NCI-H446 (cell line): ENCODE results near the gene DGKB.

Source experiments
- DNase-seq, 2 experiments: peaks; one replicate each; lab custom pipeline; 2025; lab: John Stamatoyannopoulos, UW

Gene DGKB

GRCh38 chr7:14209896-14210484, 692.6 kb downstream of the DGKB start:
- peak; percentile 6 to 53 for DNase-seq

- no peak for DNase-seq
Measured at GRCh38 chr7:14207711-14208110, 694.8 kb downstream of the DGKB start.

GRCh38 chr7:14207138-14207537, 695.4 kb downstream of the DGKB start:
- DNase-seq = no peak

GRCh38 chr7:14206121-14206520, 696.4 kb downstream of the DGKB start:
- no peak for DNase-seq

- DNase-seq = no peak
Measured at GRCh38 chr7:14201353-14201752, 701.2 kb downstream of the DGKB start.

- no peak for DNase-seq
Measured at GRCh38 chr7:14199336-14199735, 703.2 kb downstream of the DGKB start.

- DNase-seq = peak in 1 of 2 experiments; percentile 74
Measured at GRCh38 chr7:14197280-14197679, 705.3 kb downstream of the DGKB start.

GRCh38 chr7:14196555-14196954, 706.0 kb downstream of the DGKB start:
- no peak for DNase-seq

GRCh38 chr7:14195871-14196270, 706.7 kb downstream of the DGKB start:
- peak in 1 of 2 experiments; percentile 31 for DNase-seq

- no peak for DNase-seq
Measured at GRCh38 chr7:14195079-14195478, 707.5 kb downstream of the DGKB start.

- peak in 1 of 2 experiments; percentile 66 for DNase-seq
Measured at GRCh38 chr7:14191686-14192098, 710.9 kb downstream of the DGKB start.

- no peak for DNase-seq
Measured at GRCh38 chr7:14184292-14184864, 718.2 kb downstream of the DGKB start.

GRCh38 chr7:14179781-14180180, 722.8 kb downstream of the DGKB start:
- DNase-seq = peak in 1 of 2 experiments; percentile 27

GRCh38 chr7:14177876-14178275, 724.7 kb downstream of the DGKB start:
- no peak for DNase-seq

- DNase-seq = no peak
Measured at GRCh38 chr7:14170872-14171271, 731.7 kb downstream of the DGKB start.

- DNase-seq = peak in 1 of 2 experiments; percentile 42
Measured at GRCh38 chr7:14158111-14158510, 744.4 kb downstream of the DGKB start.

- DNase-seq = no peak
Measured at GRCh38 chr7:14156436-14156835, 746.1 kb downstream of the DGKB start.

- no peak for DNase-seq
Measured at GRCh38 chr7:14148974-14149373, 753.6 kb downstream of the DGKB start.

- no peak for DNase-seq
Measured at GRCh38 chr7:14147532-14147931, 755.0 kb downstream of the DGKB start.

- DNase-seq = no peak
Measured at GRCh38 chr7:14144538-14144937, 758.0 kb downstream of the DGKB start.

- no peak for DNase-seq
Measured at GRCh38 chr7:14144109-14144508, 758.4 kb downstream of the DGKB start.

GRCh38 chr7:14137676-14138075, 764.9 kb downstream of the DGKB start:
- no peak for DNase-seq

- no peak for DNase-seq
Measured at GRCh38 chr7:14133752-14134151, 768.8 kb downstream of the DGKB start.

GRCh38 chr7:14125998-14126397, 776.6 kb downstream of the DGKB start:
- no peak for DNase-seq
